ENCODE results near the gene CPED1.

CPED1 gene

GRCh38 chr7:121083138-121083789, 94.8 kb downstream of the CPED1 start:
- H2BK12ac ChIP-seq (ENCODE audit: low read length) = no peak overlapping the region
- H3K18ac ChIP-seq (ENCODE audit: low read length) = no peak overlapping the region
- peaks cover 0 to 2% of the 10 kb centered on the region in 2 donors for H3K9me3 ChIP-seq (replicated peaks in 1 of 2; ENCODE audit: control insufficient read depth in 2 of 2, insufficient read depth in 1 of 2, low read depth in 1 of 2, low read length in 2 of 2)
- H3K4me2 ChIP-seq (ENCODE audit: insufficient read depth, low read length, poor library complexity, severe bottlenecking) = no peak overlapping the region
- no peak overlapping the region for H2AK5ac ChIP-seq (ENCODE audit: low read depth, low read length)
- H3K27ac ChIP-seq (replicated peaks; ENCODE audit: low read length) = no peak overlapping the region
- no peak overlapping the region for H3K23ac ChIP-seq (ENCODE audit: low read depth, low read length, poor library complexity)
- no peak for DNase-seq (ENCODE audit: low spot score)
- no peaks in the 10 kb centered on the region for H3K27me3 ChIP-seq (ENCODE audit: control insufficient read depth in 3 of 3, insufficient read depth in 3 of 3, low read depth in 1 of 3, low read length in 3 of 3)
- WGBS, 2 donors (ENCODE audit: extremely low coverage in 2 of 2, insufficient read length in 2 of 2, insufficient replicate concordance in 1 of 2) = no CpG with 5 or more reads among the region's 4 CpGs
- no peak overlapping the region for H3K14ac ChIP-seq (ENCODE audit: low read length)
- peak overlapping the region; percentile 24 for H2AFZ ChIP-seq (ENCODE audit: low read length)
- no peaks in the 10 kb centered on the region for H3K36me3 ChIP-seq (replicated peaks in 1 of 2; ENCODE audit: control insufficient read depth in 2 of 2, insufficient read depth in 2 of 2, low read length in 2 of 2)
- H3K4me3 ChIP-seq (ENCODE audit: low read length in 2 of 2) = no peak overlapping the region
- H3K4ac ChIP-seq (ENCODE audit: low read length) = no peak overlapping the region
- no peaks in the 10 kb centered on the region for H3K79me1 ChIP-seq (ENCODE audit: low read depth, low read length)
- no peaks in the 10 kb centered on the region for H3K4me1 ChIP-seq (ENCODE audit: control insufficient read depth in 2 of 2, insufficient read depth in 1 of 2, low read depth in 1 of 2, low read length in 2 of 2)
- H2BK15ac ChIP-seq (ENCODE audit: low read length) = no peak overlapping the region
- no peak overlapping the region for H4K8ac ChIP-seq (ENCODE audit: low read depth, low read length)
- H4K91ac ChIP-seq (ENCODE audit: low read depth, low read length, poor library complexity) = no peak overlapping the region
- H2BK120ac ChIP-seq (ENCODE audit: low read depth, low read length) = no peak overlapping the region
- H2BK5ac ChIP-seq (ENCODE audit: low read length) = no peak overlapping the region
- H3K9ac ChIP-seq (ENCODE audit: low read depth, low read length, poor library complexity) = no peak overlapping the region

- no peak overlapping the region for H2AFZ ChIP-seq (ENCODE audit: low read length)
- H3K4me3 ChIP-seq (ENCODE audit: low read length in 2 of 2) = no peak overlapping the region
Observed at GRCh38 chr7:121083790-121084251, 95.3 kb downstream of the CPED1 start.

GRCh38 chr7:121084256-121084655, 95.7 kb downstream of the CPED1 start:
- H2BK12ac ChIP-seq (ENCODE audit: low read length) = no peak overlapping the region
- no peak overlapping the region for H4K8ac ChIP-seq (ENCODE audit: low read depth, low read length)
- H3K27ac ChIP-seq (replicated peaks; ENCODE audit: low read length) = no peak overlapping the region
- no peak overlapping the region for H3K4me3 ChIP-seq (ENCODE audit: low read length in 2 of 2)
- no peak overlapping the region for H2BK15ac ChIP-seq (ENCODE audit: low read length)
- no peak for DNase-seq (ENCODE audit: low spot score)
- no peak overlapping the region for H2BK5ac ChIP-seq (ENCODE audit: low read length)
- no peaks in the 10 kb centered on the region for H3K79me1 ChIP-seq (ENCODE audit: low read depth, low read length)
- no peak overlapping the region for H2AK5ac ChIP-seq (ENCODE audit: low read depth, low read length)
- H4K91ac ChIP-seq (ENCODE audit: low read depth, low read length, poor library complexity) = no peak overlapping the region
- no CpG with 5 or more reads among the region's 2 CpGs for WGBS, 2 donors (ENCODE audit: extremely low coverage in 2 of 2, insufficient read length in 2 of 2, insufficient replicate concordance in 1 of 2)
- no peak overlapping the region for H3K18ac ChIP-seq (ENCODE audit: low read length)
- H3K27me3 ChIP-seq (ENCODE audit: control insufficient read depth in 3 of 3, insufficient read depth in 3 of 3, low read depth in 1 of 3, low read length in 3 of 3) = no peaks in the 10 kb centered on the region
- H3K23ac ChIP-seq (ENCODE audit: low read depth, low read length, poor library complexity) = no peak overlapping the region
- H3K4me1 ChIP-seq (ENCODE audit: control insufficient read depth in 2 of 2, insufficient read depth in 1 of 2, low read depth in 1 of 2, low read length in 2 of 2) = no peaks in the 10 kb centered on the region
- H3K9ac ChIP-seq (ENCODE audit: low read depth, low read length, poor library complexity) = no peak overlapping the region
- H3K4ac ChIP-seq (ENCODE audit: low read length) = no peak overlapping the region
- no peak overlapping the region for H3K4me2 ChIP-seq (ENCODE audit: insufficient read depth, low read length, poor library complexity, severe bottlenecking)
- no peak overlapping the region for H3K14ac ChIP-seq (ENCODE audit: low read length)
- no peak overlapping the region for H2AFZ ChIP-seq (ENCODE audit: low read length)
- no peaks in the 10 kb centered on the region for H3K9me3 ChIP-seq (replicated peaks in 1 of 2; ENCODE audit: control insufficient read depth in 2 of 2, insufficient read depth in 1 of 2, low read depth in 1 of 2, low read length in 2 of 2)
- H3K36me3 ChIP-seq (replicated peaks in 1 of 2; ENCODE audit: control insufficient read depth in 2 of 2, insufficient read depth in 2 of 2, low read length in 2 of 2) = no peaks in the 10 kb centered on the region
- no peak overlapping the region for H2BK120ac ChIP-seq (ENCODE audit: low read depth, low read length)

More at GRCh38 chr7:121083790-121084251, 95.3 kb downstream of the CPED1 start:
- H2BK5ac ChIP-seq (ENCODE audit: low read length) = no peak overlapping the region
- H3K9ac ChIP-seq (ENCODE audit: low read depth, low read length, poor library complexity) = no peak overlapping the region
- no peak overlapping the region for H4K8ac ChIP-seq (ENCODE audit: low read depth, low read length)
- H3K4me1 ChIP-seq (ENCODE audit: control insufficient read depth in 2 of 2, insufficient read depth in 1 of 2, low read depth in 1 of 2, low read length in 2 of 2) = no peaks in the 10 kb centered on the region
- H2BK15ac ChIP-seq (ENCODE audit: low read length) = no peak overlapping the region
- no peak for DNase-seq (ENCODE audit: low spot score)
- H3K4ac ChIP-seq (ENCODE audit: low read length) = no peak overlapping the region
- no peaks in the 10 kb centered on the region for H3K9me3 ChIP-seq (replicated peaks in 1 of 2; ENCODE audit: control insufficient read depth in 2 of 2, insufficient read depth in 1 of 2, low read depth in 1 of 2, low read length in 2 of 2)
- H3K18ac ChIP-seq (ENCODE audit: low read length) = no peak overlapping the region
- H2BK120ac ChIP-seq (ENCODE audit: low read depth, low read length) = no peak overlapping the region
- H3K27me3 ChIP-seq (ENCODE audit: control insufficient read depth in 3 of 3, insufficient read depth in 3 of 3, low read depth in 1 of 3, low read length in 3 of 3) = no peaks in the 10 kb centered on the region
- H3K27ac ChIP-seq (replicated peaks; ENCODE audit: low read length) = no peak overlapping the region
- no peak overlapping the region for H4K91ac ChIP-seq (ENCODE audit: low read depth, low read length, poor library complexity)
- WGBS, 2 donors (ENCODE audit: extremely low coverage in 2 of 2, insufficient read length in 2 of 2, insufficient replicate concordance in 1 of 2) = no CpG with 5 or more reads among the region's 1 CpG
- H3K14ac ChIP-seq (ENCODE audit: low read length) = no peak overlapping the region
- H3K79me1 ChIP-seq (ENCODE audit: low read depth, low read length) = no peaks in the 10 kb centered on the region
- no peaks in the 10 kb centered on the region for H3K36me3 ChIP-seq (replicated peaks in 1 of 2; ENCODE audit: control insufficient read depth in 2 of 2, insufficient read depth in 2 of 2, low read length in 2 of 2)
- H3K23ac ChIP-seq (ENCODE audit: low read depth, low read length, poor library complexity) = no peak overlapping the region
- H2BK12ac ChIP-seq (ENCODE audit: low read length) = no peak overlapping the region
- no peak overlapping the region for H3K4me2 ChIP-seq (ENCODE audit: insufficient read depth, low read length, poor library complexity, severe bottlenecking)
- no peak overlapping the region for H2AK5ac ChIP-seq (ENCODE audit: low read depth, low read length)

GRCh38 chr7:121084748-121085336, 96.3 kb downstream of the CPED1 start:
- no peak overlapping the region for H2BK5ac ChIP-seq (ENCODE audit: low read length)
- WGBS, 2 donors (ENCODE audit: extremely low coverage in 2 of 2, insufficient read length in 2 of 2, insufficient replicate concordance in 1 of 2) = no CpG with 5 or more reads among the region's 5 CpGs
- H3K4ac ChIP-seq (ENCODE audit: low read length) = no peak overlapping the region
- H3K9me3 ChIP-seq (replicated peaks in 1 of 2; ENCODE audit: control insufficient read depth in 2 of 2, insufficient read depth in 1 of 2, low read depth in 1 of 2, low read length in 2 of 2) = no peaks in the 10 kb centered on the region
- no peak overlapping the region for H3K9ac ChIP-seq (ENCODE audit: low read depth, low read length, poor library complexity)
- no peak overlapping the region for H4K8ac ChIP-seq (ENCODE audit: low read depth, low read length)
- H3K23ac ChIP-seq (ENCODE audit: low read depth, low read length, poor library complexity) = no peak overlapping the region
- H3K18ac ChIP-seq (ENCODE audit: low read length) = no peak overlapping the region
- H2AFZ ChIP-seq (ENCODE audit: low read length) = peak overlapping the region; percentile 50
- no peak overlapping the region for H2BK12ac ChIP-seq (ENCODE audit: low read length)
- no peaks in the 10 kb centered on the region for H3K27me3 ChIP-seq (ENCODE audit: control insufficient read depth in 3 of 3, insufficient read depth in 3 of 3, low read depth in 1 of 3, low read length in 3 of 3)
- H3K4me1 ChIP-seq (ENCODE audit: control insufficient read depth in 2 of 2, insufficient read depth in 1 of 2, low read depth in 1 of 2, low read length in 2 of 2) = no peaks in the 10 kb centered on the region
- no peak for DNase-seq (ENCODE audit: low spot score)
- H3K36me3 ChIP-seq (replicated peaks in 1 of 2; ENCODE audit: control insufficient read depth in 2 of 2, insufficient read depth in 2 of 2, low read length in 2 of 2) = no peaks in the 10 kb centered on the region
- H3K27ac ChIP-seq (replicated peaks; ENCODE audit: low read length) = no peak overlapping the region
- H4K91ac ChIP-seq (ENCODE audit: low read depth, low read length, poor library complexity) = no peak overlapping the region
- no peak overlapping the region for H3K14ac ChIP-seq (ENCODE audit: low read length)
- no peak overlapping the region for H2BK120ac ChIP-seq (ENCODE audit: low read depth, low read length)
- H3K79me1 ChIP-seq (ENCODE audit: low read depth, low read length) = no peaks in the 10 kb centered on the region
- H2AK5ac ChIP-seq (ENCODE audit: low read depth, low read length) = no peak overlapping the region
- no peak overlapping the region for H2BK15ac ChIP-seq (ENCODE audit: low read length)
- no peak overlapping the region for H3K4me3 ChIP-seq (ENCODE audit: low read length in 2 of 2)
- no peak overlapping the region for H3K4me2 ChIP-seq (ENCODE audit: insufficient read depth, low read length, poor library complexity, severe bottlenecking)
